GM04503 (cell line): ENCODE data around the gene BATF.
A peak's percentile ranks its signal among the peaks of the same experiment; 100 is the strongest.

Source experiments
- DNase-seq: peaks from one replicate; pipeline ENCODE4 v3.0.0-alpha.2; 2012; ENCODE audit warnings: low read depth

The BATF gene

DNA sequence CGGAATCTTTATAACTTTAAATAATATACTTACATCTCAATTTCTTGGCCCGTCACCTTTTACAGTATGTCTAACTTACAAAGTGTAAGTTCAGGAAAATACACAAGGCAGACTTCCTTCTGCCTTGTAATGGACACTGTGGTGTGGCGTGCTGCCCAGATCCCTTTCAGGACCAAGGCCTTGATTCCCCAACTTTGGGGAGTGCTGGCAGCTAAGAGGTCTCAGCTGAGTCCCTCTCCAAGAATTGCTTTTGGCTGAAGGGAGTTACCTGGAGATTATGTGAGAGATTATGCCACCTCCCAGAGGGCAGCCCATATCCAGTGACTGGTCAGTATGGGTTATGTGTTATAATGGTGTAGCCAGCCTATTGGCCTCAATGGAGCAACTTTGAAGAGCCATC is 21.2 kb upstream of the BATF start:
- no peak for DNase-seq

DNA sequence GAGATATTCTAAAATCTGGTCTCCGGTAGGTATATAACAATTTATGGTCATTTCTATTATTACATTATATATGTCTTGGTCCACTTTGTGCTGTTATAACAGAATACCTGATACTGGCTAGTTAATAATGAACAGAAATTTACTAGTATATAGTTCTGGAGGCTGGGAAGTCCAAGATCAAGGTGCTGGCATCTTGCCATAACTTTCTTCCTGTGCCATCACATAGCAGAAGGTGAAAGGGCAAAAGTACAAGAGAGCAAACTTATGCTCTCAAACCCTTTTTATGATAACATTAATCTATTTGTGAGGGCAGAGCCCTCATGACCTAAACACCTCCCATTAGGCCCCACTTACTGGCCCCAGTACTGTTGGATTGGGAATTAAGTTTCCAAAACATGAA is 17.9 kb upstream of the BATF start:
- DNase-seq: no peak

GRCh38 chr14:75506930-75507329 is 15.3 kb upstream of the BATF start:
- no peak for DNase-seq

GRCh38 chr14:75510547-75510946 is 11.7 kb upstream of the BATF start:
- no peak for DNase-seq

DNA sequence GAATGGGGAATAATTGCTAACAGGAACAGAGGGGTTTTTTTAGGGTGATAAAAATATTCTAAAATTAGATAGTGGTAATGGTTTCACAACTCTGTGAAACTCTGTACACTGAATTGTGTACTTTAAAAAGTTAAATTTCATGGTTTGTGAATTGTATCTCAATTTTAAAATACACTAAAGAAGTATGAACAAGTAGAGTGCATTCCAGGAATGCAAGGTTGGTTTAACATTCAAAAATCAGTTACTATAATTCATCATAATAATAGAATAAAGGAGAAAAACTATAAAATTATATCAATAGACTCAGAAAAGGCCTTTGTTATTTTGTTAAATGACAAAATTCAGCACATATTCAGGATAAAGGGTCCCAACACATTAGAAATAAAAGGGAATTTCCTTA is 11.1 kb upstream of the BATF start:
- no peak for DNase-seq

DNA sequence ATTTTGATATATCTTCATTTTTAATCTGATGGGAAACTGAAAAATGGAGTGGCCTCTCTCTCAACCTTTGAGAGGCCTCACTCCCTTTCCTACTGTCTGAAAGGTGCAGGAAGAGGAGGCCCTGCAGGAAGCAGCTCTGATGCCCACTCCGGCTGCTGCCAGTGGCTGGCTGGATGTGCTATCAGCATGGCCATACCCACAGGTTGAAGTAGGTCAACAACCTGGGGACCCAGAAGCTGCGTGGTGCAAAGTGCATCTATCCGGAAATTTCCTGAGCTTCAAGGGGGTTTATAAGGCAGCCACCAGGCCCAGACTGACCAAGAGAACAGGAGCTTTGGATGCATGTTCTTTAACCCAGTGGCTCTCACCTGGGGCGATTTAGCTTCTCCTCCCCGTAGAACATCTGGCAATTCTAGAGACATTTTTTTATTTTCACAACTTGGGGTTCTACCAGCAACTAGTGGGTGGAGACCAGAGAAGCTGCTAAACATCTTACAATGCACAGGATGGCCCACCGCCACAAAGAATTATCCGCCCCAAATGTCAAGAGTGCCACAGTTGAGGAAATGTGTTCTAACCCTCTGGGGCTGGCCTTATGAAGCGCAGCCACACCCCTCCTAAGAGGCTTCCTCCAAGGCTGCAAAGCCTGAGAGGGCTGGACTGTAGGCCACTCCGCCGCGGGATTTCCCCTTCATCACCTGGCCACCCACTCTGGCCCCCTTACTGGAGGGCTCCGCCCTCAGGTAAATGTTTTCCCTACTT is 8.2 kb upstream of the BATF start:
- DNase-seq: no peak

DNA sequence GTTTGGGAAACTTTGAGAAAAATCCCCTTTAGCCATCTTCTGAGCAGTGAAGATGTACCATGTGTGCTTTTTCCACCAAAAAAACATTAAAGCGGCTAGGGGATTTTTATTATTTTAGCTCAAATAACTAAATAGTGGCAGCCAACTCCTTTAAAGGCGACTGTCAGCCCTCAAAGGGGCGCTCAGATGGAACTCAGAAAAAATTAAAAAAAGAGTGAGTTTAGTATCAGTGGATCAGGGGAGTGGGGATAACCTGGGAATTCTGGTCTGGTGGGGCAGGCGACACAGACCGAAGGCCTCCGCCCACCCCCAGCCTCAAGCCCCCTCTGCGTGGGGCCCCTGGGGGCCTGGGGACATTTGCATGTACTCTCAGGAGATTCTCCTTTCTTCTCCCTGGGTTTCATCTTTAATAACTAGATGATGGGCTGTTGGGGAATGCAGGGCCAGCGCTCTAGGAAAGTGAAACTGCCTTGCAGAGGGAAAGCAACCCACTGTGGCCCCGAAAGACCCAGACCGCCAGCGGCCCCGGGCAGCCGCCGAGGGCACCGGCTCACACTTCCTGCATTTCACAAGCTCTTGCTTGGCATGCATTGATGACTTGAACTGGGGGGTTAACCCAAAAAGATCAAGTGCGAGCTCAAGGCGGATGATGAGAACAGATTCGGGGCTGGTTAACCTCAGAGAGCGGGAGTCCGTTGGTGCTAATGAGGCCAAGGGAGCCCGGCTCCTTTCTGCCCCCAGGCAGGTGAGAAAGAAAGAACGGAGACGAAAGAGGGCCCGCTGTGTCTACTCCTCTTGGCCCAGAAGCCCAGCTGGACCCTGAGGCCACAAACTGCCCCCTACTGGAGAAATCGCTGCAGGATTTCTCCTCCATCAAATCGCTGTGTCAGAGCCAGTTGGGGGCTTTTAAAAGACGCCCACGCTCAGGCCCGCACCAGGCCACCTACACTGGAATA is 7.3 kb upstream of the BATF start:
- DNase-seq: no peak

DNA sequence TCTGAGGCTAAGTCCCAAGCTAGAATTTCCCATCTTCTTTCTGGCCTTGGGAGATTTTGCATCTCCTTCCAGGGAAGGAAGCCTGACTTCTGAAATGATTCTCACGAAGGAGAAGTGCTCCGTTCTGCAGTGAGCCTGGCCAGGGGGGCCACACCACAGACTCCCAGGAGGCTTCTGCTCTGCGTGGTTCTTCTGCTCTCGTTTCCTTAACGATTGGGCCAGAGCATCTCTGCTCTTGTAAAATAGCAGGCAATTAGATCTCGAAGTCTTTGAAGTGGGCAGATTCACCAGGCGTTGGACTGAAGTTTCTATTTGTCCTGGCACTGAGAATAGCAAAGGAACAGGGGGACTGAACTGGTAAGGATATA is 6.7 kb upstream of the BATF start:
- no peak for DNase-seq

DNA sequence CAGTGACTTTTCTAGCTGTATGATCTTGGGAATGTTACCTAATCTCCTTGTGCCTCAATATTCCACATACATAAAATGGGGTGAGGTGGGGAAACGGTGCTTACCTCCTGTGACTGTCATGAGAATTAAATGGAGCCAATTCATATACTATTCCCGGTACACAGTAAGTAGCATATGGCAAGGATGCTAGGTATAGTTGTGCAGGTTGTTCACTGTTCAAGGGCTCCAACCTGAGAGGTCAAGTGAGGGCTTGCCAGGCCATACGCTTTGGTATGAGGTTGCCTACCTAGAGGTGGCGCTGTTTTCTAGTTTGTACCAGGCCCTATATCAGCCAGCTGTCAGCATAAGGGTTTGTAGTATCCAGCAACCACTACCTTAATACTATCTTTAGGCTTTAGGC is 3.6 kb upstream of the BATF start:
- no peak for DNase-seq

DNA sequence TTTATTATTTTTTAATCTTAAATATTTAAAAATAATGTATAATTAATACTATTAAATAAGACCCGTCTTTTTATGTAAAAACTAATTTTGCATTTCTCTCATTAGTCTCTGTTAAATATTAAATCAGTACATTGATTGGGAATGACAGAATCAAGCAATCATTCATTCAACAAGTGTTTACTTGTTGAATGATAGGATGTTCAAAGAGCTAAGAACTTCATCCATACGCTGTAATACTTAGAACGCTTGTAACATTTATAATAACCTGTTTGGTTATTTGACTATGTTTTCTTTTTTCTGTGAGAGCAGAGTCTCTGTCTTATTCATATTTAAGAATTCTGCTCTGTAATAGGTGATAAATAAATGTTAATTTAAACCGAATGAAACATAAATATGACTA is 2.9 kb upstream of the BATF start:
- no peak for DNase-seq

- peak; percentile 19 for DNase-seq
Measured at GRCh38 chr14:75519826-75520728, 2.2 kb upstream of the BATF start.

GRCh38 chr14:75520852-75521251 is 1.4 kb upstream of the BATF start:
- no peak for DNase-seq

DNA sequence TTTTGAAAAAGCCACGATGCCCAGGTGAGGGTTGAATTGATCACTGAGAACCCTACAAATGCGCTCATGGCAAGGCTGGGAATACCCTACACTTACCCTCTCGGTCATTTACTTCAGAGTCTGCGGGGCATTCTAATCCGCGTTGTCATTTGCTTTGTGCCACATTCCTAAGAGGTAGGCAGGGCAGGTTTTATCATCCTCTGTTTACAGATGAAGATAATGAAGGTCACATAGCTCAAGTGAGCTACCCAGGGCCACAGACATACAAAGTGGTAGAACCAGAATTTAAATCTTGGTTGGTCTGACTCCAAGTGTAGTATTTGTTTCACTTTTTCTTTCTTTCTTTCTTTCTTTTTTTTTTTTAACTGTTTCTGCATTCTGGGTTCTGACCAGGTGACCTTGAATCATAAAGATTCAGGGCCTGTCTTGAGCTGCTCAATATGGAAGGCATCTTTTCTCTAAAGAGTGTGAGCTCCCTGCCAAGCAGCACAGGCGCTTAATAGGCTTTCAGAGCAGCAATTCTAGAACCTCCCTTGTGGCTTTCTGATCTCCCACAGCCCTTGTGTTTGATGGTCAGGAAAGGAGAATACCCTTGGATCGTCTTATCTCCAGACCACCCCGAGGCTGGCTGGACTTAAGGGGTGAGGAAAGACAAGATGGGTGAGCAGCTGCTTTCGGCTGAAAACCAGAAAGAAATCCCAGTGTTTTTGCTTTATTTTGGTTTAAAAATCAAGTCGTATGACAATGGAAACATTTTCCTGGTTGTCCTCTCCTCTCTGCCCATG is 662 bp upstream of the BATF start:
- DNase-seq: no peak

- no peak for DNase-seq
Measured at GRCh38 chr14:75522983-75523318, 682 bp downstream of the BATF start.

DNA sequence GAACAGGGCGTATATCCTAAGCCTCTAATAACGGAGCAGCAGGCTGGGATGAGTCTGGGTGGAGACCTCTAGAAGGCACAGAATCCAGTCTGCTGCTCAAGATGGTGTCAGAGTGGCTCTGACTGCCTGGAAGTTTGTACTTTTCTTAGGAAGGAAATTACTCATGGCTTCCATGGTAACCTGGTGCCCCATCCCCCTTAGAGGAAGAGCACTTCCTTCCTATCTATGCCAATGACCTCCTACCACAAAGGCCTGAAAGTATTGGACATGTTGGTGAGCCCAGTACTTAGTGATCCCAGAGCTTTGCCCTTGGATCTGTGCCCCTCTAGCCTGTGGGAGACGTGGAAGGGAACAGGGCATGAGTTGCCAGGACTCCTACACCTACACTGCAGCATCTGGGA is 1.5 kb downstream of the BATF start:
- no peak for DNase-seq

- DNase-seq: no peak
Measured at GRCh38 chr14:75525969-75526368, 3.7 kb downstream of the BATF start.

- DNase-seq: no peak
Measured at GRCh38 chr14:75527449-75528163, 5.3 kb downstream of the BATF start.

GRCh38 chr14:75531256-75531655 is 9.0 kb downstream of the BATF start:
- no peak for DNase-seq

- no peak for DNase-seq
Measured at GRCh38 chr14:75531660-75532317, 9.5 kb downstream of the BATF start.

GRCh38 chr14:75533791-75534555 is 11.7 kb downstream of the BATF start:
- DNase-seq: no peak
